ENCODE results near the gene GREB1. TPM values are rescaled to one million over a fixed set of nuclear protein-coding genes. Genes with fewer than 3 reads are reported as not detected.

The GREB1 gene
- total and polyA plus RNA-seq, 2 of the 4 experiments (the other 2 are of a cell fraction): 0.05 TPM; not detected in 1

DNA sequence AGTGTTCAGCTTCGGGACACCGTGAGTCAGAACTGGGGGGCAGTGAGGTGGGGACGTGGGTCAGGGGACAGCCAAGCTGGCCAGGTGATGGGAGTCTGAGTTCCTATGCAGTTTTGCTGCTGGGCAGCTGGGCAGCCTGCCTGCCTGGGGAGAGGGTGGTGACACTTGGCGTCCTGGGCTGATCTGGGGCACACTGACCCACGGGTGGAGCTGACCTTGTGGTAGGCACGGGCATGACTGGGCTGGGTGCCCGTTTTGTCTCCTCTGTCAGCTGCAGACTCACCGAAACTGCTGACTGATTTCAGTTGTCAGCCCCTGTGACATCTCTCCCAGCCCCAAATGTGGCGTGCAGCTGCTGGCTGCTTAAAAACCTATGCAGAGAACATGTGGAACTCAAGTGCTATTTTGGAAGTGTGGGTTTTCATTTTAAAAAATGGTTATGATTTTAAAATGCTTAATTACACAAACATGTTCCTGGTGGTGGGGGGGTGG, 35.3 kb upstream of the GREB1 start:
- Histone ChIP-seq H2BK120ac (ENCODE audit: low read depth, low read length) (no peak overlapping the region), H2BK5ac (ENCODE audit: low read depth, low read length, poor library complexity, severe bottlenecking) (no peak overlapping the region), H2AK9ac (replicated peaks; ENCODE audit: low read depth, low read length, poor library complexity) (no peak overlapping the region), H3K56ac (ENCODE audit: extremely low read depth, insufficient read depth, low read length) (no peak overlapping the region), H3K27ac (ENCODE audit: insufficient read depth, low read length) (no peak overlapping the region), H4K20me1 (ENCODE audit: insufficient read depth, low read length) (no peaks in the 10 kb centered on the region), H3K18ac (ENCODE audit: low read depth, low read length) (no peak overlapping the region), H3K9ac (ENCODE audit: low read depth, low read length) (no peak overlapping the region), H2AK5ac (ENCODE audit: low read depth, low read length) (no peak overlapping the region), H3K36me3 (ENCODE audit: control insufficient read depth, insufficient read depth, low read length) (no peaks in the 10 kb centered on the region), H2BK15ac (ENCODE audit: low read depth, low read length) (no peak overlapping the region), H2BK20ac (ENCODE audit: low read depth, low read length) (no peak overlapping the region), H3K4me1 (ENCODE audit: control insufficient read depth, insufficient read depth, low read length) (peaks cover 2% of the 10 kb centered on the region; the same call in 1 of the 2 replicates), H4K91ac (ENCODE audit: insufficient read depth, low read depth, low read length) (no peak overlapping the region), H3K14ac (replicated peaks; ENCODE audit: low read depth, low read length) (no peak overlapping the region), H4K5ac (ENCODE audit: low read depth, low read length) (no peak overlapping the region), H3K27me3 (ENCODE audit: control insufficient read depth, insufficient read depth, low read length) (peaks cover 43% of the 10 kb centered on the region), H3K9me3 (ENCODE audit: control insufficient read depth, insufficient read depth, low read length) (peaks cover 2% of the 10 kb centered on the region; the same call in 1 of the 2 replicates), H3K4me2 (ENCODE audit: low read depth, low read length) (no peak overlapping the region), H2AFZ (replicated peaks; ENCODE audit: low read length, poor library complexity) (no peak overlapping the region), H3K4ac (ENCODE audit: low read depth, low read length) (no peak overlapping the region), H3K79me1 (ENCODE audit: low read depth in 1 of 2, low read length in 2 of 2) (no peaks in the 10 kb centered on the region), H3K4me3 (ENCODE audit: insufficient read depth, low read depth, low read length) (no peak overlapping the region), H3K9me1 (ENCODE audit: insufficient read depth, low read length) (no peaks in the 10 kb centered on the region), H3K23ac (ENCODE audit: low read depth, low read length) (no peak overlapping the region), H4K8ac (ENCODE audit: low read depth in 2 of 2, low read length in 2 of 2) (no peak overlapping the region)
- ChIA-PET CTCF (interaction anchor here (0.9 to 1.2 kb wide), 2 partner anchors 9 to 86 kb away, joined by 3 to 4 read pairs; no protein-coding TSS in a partner anchor), POLR2A (ENCODE audit: unreplicated experiment) (no interaction called here)
- dilution Hi-C loops (cut with HindIII; ENCODE audit: low sequenced_read_pairs, unreplicated experiment) (no loop called here), intact Hi-C loops (cut with micrococcal nuclease) (no loop called here), in situ Hi-C loops (cut with MboI; ENCODE audit: low sequenced_read_pairs) (no loop called here)
- WGBS, 2 experiments (ENCODE audit: extremely low coverage in 2 of 2, insufficient read length in 1 of 2): no CpG with 5 or more reads among the region's 9 CpGs
- ATAC-seq (ENCODE audit: low read depth) (no peak), DNase-seq (no peak)
- TF ChIP-seq RAD21 (IDR thresholded peaks at IDR 0.05; ENCODE audit: low read length) (no peak), NFE2L2 (IDR thresholded peaks at IDR 0.05; ENCODE audit: low read depth, low read length) (no peak), MAZ (IDR thresholded peaks at IDR 0.05; ENCODE audit: borderline replicate concordance, low read depth, low read length) (no peak)
- BruUV-seq (replicated peaks): no TSS peak

Measured in IMR-90 (cell line).